DOHH2 (cell line): ENCODE results near the gene MRPL38.

ENCODE experiments used
- H3F3A ChIP-seq: fragments of 200-600 bp; sonication (generic), shearing (Covaris generic); 2 replicates; pipeline ENCODE4 v1.6.0; 2016; ENCODE audit warnings: antibody characterized with exemption, mild to moderate bottlenecking; ENCODE audit not compliant: control insufficient read depth, insufficient read depth
- H3K27ac ChIP-seq: fragments of 200-600 bp; sonication (generic); 2 replicates; pipeline ENCODE4 v1.5.1; 2014; ENCODE audit warnings: low read depth, mild to moderate bottlenecking, low read length, moderate library complexity
- H3K27me3 ChIP-seq: fragments of 200-600 bp; sonication (generic); 2 replicates; pipeline ENCODE4 v1.6.1; 2014; ENCODE audit warnings: mild to moderate bottlenecking, low read length, mixed read lengths; ENCODE audit not compliant: control insufficient read depth
- H3K36me3 ChIP-seq: fragments of 200-600 bp; sonication (generic); 2 replicates; pipeline ENCODE4 v1.6.1; 2014; ENCODE audit warnings: mild to moderate bottlenecking, low read length, moderate library complexity, mixed read lengths; ENCODE audit not compliant: control insufficient read depth
- H3K4me1 ChIP-seq: fragments of 200-600 bp; sonication (generic); 2 replicates; pipeline ENCODE4 v1.6.1; 2014; ENCODE audit warnings: mild to moderate bottlenecking, low read length, mixed read lengths; ENCODE audit not compliant: control insufficient read depth
- H3K4me2 ChIP-seq: fragments of 200-600 bp; sonication (generic); 2 replicates; pipeline ENCODE4 v1.6.0; 2014; ENCODE audit warnings: mild to moderate bottlenecking, low read length, moderate library complexity
- H3K4me3 ChIP-seq: fragments of 200-600 bp; sonication (generic); 2 replicates; pipeline ENCODE4 v1.5.1; 2014; ENCODE audit warnings: mild to moderate bottlenecking, low read length, mixed read lengths
- H3K79me2 ChIP-seq: fragments of 200-600 bp; sonication (generic); 2 replicates; pipeline ENCODE4 v1.6.1; 2014; ENCODE audit warnings: mild to moderate bottlenecking, low read length, mixed read lengths; ENCODE audit not compliant: control insufficient read depth
- H3K9me2 ChIP-seq: fragments of 200-600 bp; sonication (generic); replicated peaks from 2 replicates; pipeline ENCODE4 v1.6.1; 2014; ENCODE audit warnings: mild to moderate bottlenecking, low read length, mixed read lengths; ENCODE audit not compliant: control insufficient read depth
- H3K9me3 ChIP-seq: fragments of 200-600 bp; sonication (generic); 2 replicates; pipeline ENCODE4 v1.6.1; 2014; ENCODE audit warnings: antibody characterized with exemption, low read length, mixed read lengths; ENCODE audit not compliant: control insufficient read depth, insufficient read depth
- H4K20me1 ChIP-seq: fragments of 200-600 bp; sonication (generic); 2 replicates; pipeline ENCODE4 v1.6.0; 2014; ENCODE audit warnings: low read depth, mild to moderate bottlenecking, antibody characterized with exemption, low read length, moderate library complexity; ENCODE audit not compliant: control insufficient read depth, insufficient read depth
- CTCF ChIP-seq: fragments of 200-600 bp; sonication (generic); IDR thresholded peaks from one replicate; pipeline ENCODE4 v1.5.1; 2014; ENCODE audit warnings: antibody characterized with exemption, mild to moderate bottlenecking, low read depth, low read length; ENCODE audit not compliant: poor library complexity, severe bottlenecking
- EZH2phosphoT487 ChIP-seq: fragments of 200-600 bp; sonication (generic); IDR thresholded peaks from 2 replicates; pipeline ENCODE4 v1.6.1; 2017; ENCODE audit warnings: borderline replicate concordance, mild to moderate bottlenecking, antibody characterized with exemption, low read length, moderate library complexity, mixed read lengths

The MRPL38 gene

DNA sequence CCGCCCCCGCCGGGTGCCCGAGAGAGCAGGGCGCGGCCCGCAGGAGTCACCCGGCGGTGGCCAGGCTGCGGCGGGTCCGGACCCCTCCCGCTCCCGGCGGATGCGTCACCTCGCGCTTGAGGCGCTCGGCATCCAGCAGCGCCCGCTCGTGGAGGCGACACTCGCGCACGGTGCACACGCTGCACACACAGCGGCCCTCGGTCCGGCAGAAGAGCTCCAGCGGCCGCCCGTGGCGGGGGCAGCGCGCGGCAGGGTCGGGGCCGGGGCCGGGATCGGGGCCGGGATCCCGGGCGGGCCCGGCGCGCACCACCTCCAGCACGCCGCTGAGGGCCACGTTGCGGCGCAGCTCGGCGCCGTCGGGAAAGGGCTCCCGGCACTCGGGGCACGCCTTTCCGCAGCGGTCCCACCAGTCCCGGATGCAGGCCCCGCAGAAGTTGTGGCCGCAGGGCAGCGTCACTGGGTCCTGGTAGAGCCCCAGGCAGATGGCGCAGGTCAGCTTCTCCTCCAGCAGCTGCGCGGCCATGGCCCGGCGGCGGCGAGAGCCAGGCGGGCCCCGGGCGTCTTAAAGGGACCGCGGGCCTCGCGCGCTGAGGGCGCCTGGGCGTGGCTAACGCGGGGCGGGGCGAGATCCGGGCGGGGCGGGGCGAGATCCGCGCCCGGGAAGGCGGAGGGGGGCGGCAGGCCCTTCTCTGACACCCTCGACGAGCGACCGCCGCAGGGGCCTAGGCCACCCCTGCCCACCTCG is 8.1 kb downstream of the MRPL38 start, which contains the start of gene TRIM65:
TSS of gene TRIM65 (minus strand) at position 537 of the 745 bp plus-strand sequence. CDS start at position 523, 14 bp downstream.
- Histone ChIP-seq H3K36me3 (peaks cover 66% of the 10 kb centered on the region), H3K27ac (peak within 1 kb of the TSS; percentile 47), H3K79me2 (peaks cover 42% of the 10 kb centered on the region), H3K4me1 (peaks cover 18% of the 10 kb centered on the region), H3F3A (peaks cover 9% of the 10 kb centered on the region), H3K4me3 (peak within 1 kb of the TSS; percentile 90), H3K4me2 (peak within 1 kb of the TSS; percentile 99), H3K9me3 (no peaks in the 10 kb centered on the region), H4K20me1 (no peaks in the 10 kb centered on the region), H3K9me2 (no peaks in the 10 kb centered on the region), H3K27me3 (no peaks in the 10 kb centered on the region)
- TF ChIP-seq EZH2phosphoT487 (no peak), CTCF (no peak)

DNA sequence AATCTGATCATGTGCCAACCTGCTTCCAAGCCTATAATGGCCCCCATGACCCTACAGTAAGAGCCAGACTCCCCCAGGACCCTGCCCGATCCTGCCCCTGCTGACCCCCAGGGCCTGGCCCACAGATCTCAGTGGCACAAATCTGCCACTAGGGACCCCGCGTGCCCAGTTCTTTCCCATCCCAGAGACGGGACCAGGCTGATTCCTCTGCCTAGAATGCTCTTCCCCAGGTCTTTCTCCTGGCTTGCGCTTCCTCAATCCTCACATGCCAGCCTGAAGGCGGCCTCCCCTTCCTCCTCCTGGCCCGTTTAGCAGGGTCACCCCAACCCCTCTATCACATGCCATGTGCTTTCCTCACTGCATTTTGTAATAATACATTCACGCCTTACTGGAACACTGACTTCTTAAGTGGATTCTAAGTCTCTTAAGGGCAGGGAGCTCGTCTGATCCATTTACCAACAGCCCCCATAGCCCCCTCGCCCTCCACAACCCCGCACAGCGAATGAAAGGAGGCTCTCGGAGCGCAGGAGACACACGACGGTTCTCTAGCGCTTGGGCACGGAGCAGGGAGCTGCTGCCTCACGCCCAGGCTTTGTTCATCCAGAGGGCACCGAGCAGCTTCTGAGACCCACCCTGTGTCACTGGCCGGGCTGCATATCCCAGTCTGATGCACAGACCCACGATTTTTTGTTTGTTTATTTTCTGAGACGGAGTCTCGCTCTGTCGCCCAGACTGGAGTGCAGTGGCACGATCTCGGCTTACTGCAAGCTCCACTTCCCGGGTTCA is 9.1 kb downstream of the MRPL38 start:
- peaks cover 18% of the 10 kb centered on the region for H3K4me1 ChIP-seq
- peaks cover 38% of the 10 kb centered on the region for H3K79me2 ChIP-seq
- H3K27ac ChIP-seq, result no peak overlapping the region
- peaks cover 66% of the 10 kb centered on the region for H3K36me3 ChIP-seq
- H3K4me2 ChIP-seq, result peak overlapping the region; percentile 99
- H3F3A ChIP-seq, result peaks cover 9% of the 10 kb centered on the region
- no peaks in the 10 kb centered on the region for H3K9me3 ChIP-seq
- H3K9me2 ChIP-seq, result no peaks in the 10 kb centered on the region
- H3K4me3 ChIP-seq, result peak overlapping the region; percentile 90
- no peaks in the 10 kb centered on the region for H3K27me3 ChIP-seq
- H4K20me1 ChIP-seq, result no peaks in the 10 kb centered on the region
- TF ChIP-seq EZH2phosphoT487 (no peak), CTCF (peak; percentile 32)

DNA sequence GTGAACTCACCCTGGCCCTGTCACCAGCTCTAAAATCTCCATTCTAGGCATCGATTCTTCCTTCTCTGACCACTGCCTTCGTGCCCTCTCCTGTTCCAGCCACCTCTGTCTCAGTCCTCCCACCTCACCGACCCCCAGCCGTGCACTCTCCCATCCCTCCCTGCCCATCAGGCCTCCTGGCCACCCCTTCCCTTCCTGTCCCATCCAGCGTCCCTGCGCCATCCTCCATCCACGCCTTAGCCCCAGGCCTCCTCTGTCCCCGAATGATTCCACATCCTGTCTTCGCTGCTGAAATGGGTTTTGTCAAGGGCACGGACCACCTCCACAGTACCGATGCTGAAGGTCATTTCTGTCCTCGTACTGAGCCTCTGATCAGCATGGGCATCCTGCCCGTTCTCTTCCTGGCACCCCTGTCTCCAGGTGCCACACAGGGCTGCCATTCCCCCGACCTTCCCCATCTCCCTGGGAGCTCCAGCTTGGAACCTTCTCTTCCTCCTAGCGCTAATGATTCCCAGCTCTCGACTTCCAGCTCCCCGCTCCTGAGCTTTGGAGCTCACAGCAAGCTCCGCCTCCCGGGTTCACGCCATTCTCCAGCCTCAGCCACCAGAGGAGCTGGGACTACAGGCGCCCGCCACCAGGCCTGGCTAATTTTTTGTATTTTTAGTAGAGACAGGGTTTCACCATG is 10.5 kb downstream of the MRPL38 start:
- peaks cover 38% of the 10 kb centered on the region for H3K79me2 ChIP-seq
- peaks cover 18% of the 10 kb centered on the region for H3K4me1 ChIP-seq
- no peaks in the 10 kb centered on the region for H3K9me2 ChIP-seq
- H3K36me3 ChIP-seq, result peaks cover 65% of the 10 kb centered on the region
- H3K9me3 ChIP-seq, result no peaks in the 10 kb centered on the region
- H3K27ac ChIP-seq, result no peak overlapping the region
- H4K20me1 ChIP-seq, result no peaks in the 10 kb centered on the region
- no peak overlapping the region for H3K4me2 ChIP-seq
- H3F3A ChIP-seq, result peaks cover 14% of the 10 kb centered on the region
- TF ChIP-seq CTCF (no peak), EZH2phosphoT487 (no peak)
- no peaks in the 10 kb centered on the region for H3K27me3 ChIP-seq
- H3K4me3 ChIP-seq, result no peak overlapping the region
